HEK293 (cell line): Measurements from ENCODE around the gene OPA3.

Experiments used
- EGR2 ChIP-seq: fragments of 450-650 bp; formaldehyde crosslinking; IDR thresholded peaks from 2 replicates; pipeline ENCODE4 v1.5.1; 2016; ENCODE audit warnings: low read depth, missing biosample characterization, missing genetic modification characterization
- KLF7 ChIP-seq: fragments of 450-650 bp; formaldehyde crosslinking; IDR thresholded peaks from 2 replicates; pipeline ENCODE4 v1.5.1; 2016; ENCODE audit warnings: missing biosample characterization, missing genetic modification characterization, borderline replicate concordance
- SALL2 ChIP-seq: fragments of 450-650 bp; formaldehyde crosslinking; IDR thresholded peaks from 2 replicates; pipeline ENCODE4 v1.5.0; 2017; ENCODE audit warnings: missing biosample characterization, mild to moderate bottlenecking, missing genetic modification characterization, borderline replicate concordance
- SCRT1 ChIP-seq: fragments of 450-650 bp; formaldehyde crosslinking; IDR thresholded peaks from 2 replicates; pipeline ENCODE4 v1.5.1; 2016; ENCODE audit warnings: missing biosample characterization, missing genetic modification characterization, borderline replicate concordance
- SP3 ChIP-seq: fragments of 450-650 bp; formaldehyde crosslinking; IDR thresholded peaks from 2 replicates; pipeline ENCODE4 v1.5.1; 2016; ENCODE audit warnings: missing biosample characterization, missing genetic modification characterization
- SP7 ChIP-seq: fragments of 450-650 bp; formaldehyde crosslinking; IDR thresholded peaks from 2 replicates; pipeline ENCODE4 v1.5.1; 2016; ENCODE audit warnings: missing biosample characterization, missing genetic modification characterization
- YY2 ChIP-seq: fragments of 450-650 bp; formaldehyde crosslinking; IDR thresholded peaks from 2 replicates; pipeline ENCODE4 v1.5.1; 2016; ENCODE audit warnings: missing biosample characterization, missing genetic modification characterization
- ZBTB7A ChIP-seq: fragments of 450-650 bp; formaldehyde crosslinking; IDR thresholded peaks from 2 replicates; pipeline ENCODE4 v1.5.1; 2016; ENCODE audit warnings: low read depth, missing biosample characterization, missing genetic modification characterization
- ZFP37 ChIP-seq: fragments of 450-650 bp; formaldehyde crosslinking; IDR thresholded peaks from 2 replicates; pipeline ENCODE4 v1.5.1; 2016; ENCODE audit warnings: missing biosample characterization, missing genetic modification characterization
- ZNF112 ChIP-seq: fragments of 450-650 bp; formaldehyde crosslinking; IDR thresholded peaks from 2 replicates; pipeline ENCODE4 v1.5.0; 2017; ENCODE audit warnings: missing biosample characterization, missing genetic modification characterization
- ZNF24 ChIP-seq: fragments of 450-650 bp; formaldehyde crosslinking; IDR thresholded peaks from 2 replicates; pipeline ENCODE4 v1.5.1; 2016; ENCODE audit warnings: missing biosample characterization, missing genetic modification characterization
- ZNF248 ChIP-seq: fragments of 450-650 bp; formaldehyde crosslinking; IDR thresholded peaks from 2 replicates; pipeline ENCODE4 v1.5.1; 2017; ENCODE audit warnings: missing biosample characterization, missing genetic modification characterization
- ZNF292 ChIP-seq: fragments of 450-650 bp; formaldehyde crosslinking; IDR thresholded peaks from 2 replicates; pipeline ENCODE4 v1.5.1; 2016; ENCODE audit warnings: low read depth, missing biosample characterization, missing genetic modification characterization, borderline replicate concordance
- ZNF366 ChIP-seq: fragments of 450-650 bp; formaldehyde crosslinking; conservative IDR thresholded peaks from 2 replicates; pipeline ENCODE4 v1.5.1; 2016; ENCODE audit warnings: missing biosample characterization, missing genetic modification characterization
- ZNF521 ChIP-seq: fragments of 450-650 bp; formaldehyde crosslinking; IDR thresholded peaks from 2 replicates; pipeline ENCODE4 v1.5.1; 2017; ENCODE audit warnings: missing biosample characterization, mild to moderate bottlenecking, missing genetic modification characterization
- ZNF585B ChIP-seq: fragments of 450-650 bp; formaldehyde crosslinking; IDR thresholded peaks from 2 replicates; pipeline ENCODE4 v1.5.1; 2016; ENCODE audit warnings: missing biosample characterization, missing genetic modification characterization
- ZNF76 ChIP-seq: fragments of 450-650 bp; formaldehyde crosslinking; IDR thresholded peaks from 2 replicates; pipeline ENCODE4; 2016; ENCODE audit warnings: low read depth, missing biosample characterization, missing genetic modification characterization, borderline replicate concordance
- TF ChIP-seq, protein P1 (sequence below): fragments of 450-650 bp; formaldehyde crosslinking; IDR thresholded peaks from 2 replicates; pipeline ENCODE4 v1.5.1; 2016; ENCODE audit warnings: missing biosample characterization, missing genetic modification characterization
- TF ChIP-seq, protein P2 (sequence below): fragments of 450-650 bp; formaldehyde crosslinking; IDR thresholded peaks from 2 replicates; pipeline ENCODE4 v1.5.1; 2016; ENCODE audit warnings: missing biosample characterization, missing genetic modification characterization
- TF ChIP-seq, protein P3 (sequence below): fragments of 450-650 bp; formaldehyde crosslinking; IDR thresholded peaks from 2 replicates; pipeline ENCODE4 v1.5.1; 2016; ENCODE audit warnings: missing biosample characterization, missing genetic modification characterization
- TF ChIP-seq, protein P4 (sequence below): fragments of 450-650 bp; formaldehyde crosslinking; IDR thresholded peaks from 2 replicates; pipeline ENCODE4 v1.5.1; 2016; ENCODE audit warnings: missing biosample characterization, missing genetic modification characterization
- TF ChIP-seq, protein P5 (sequence below): fragments of 450-650 bp; formaldehyde crosslinking; IDR thresholded peaks from 2 replicates; pipeline ENCODE4 v1.5.1; 2016; ENCODE audit warnings: missing biosample characterization, missing genetic modification characterization, low read depth
- TF ChIP-seq, protein P6 (sequence below): fragments of 450-650 bp; formaldehyde crosslinking; IDR thresholded peaks from 2 replicates; pipeline ENCODE4 v1.5.1; 2016; ENCODE audit warnings: missing biosample characterization, missing genetic modification characterization, borderline replicate concordance
- TF ChIP-seq, protein P7 (sequence below): fragments of 450-650 bp; formaldehyde crosslinking; optimal IDR thresholded peaks from 2 replicates; pipeline ENCODE3; 2016; ENCODE audit warnings: missing biosample characterization, mild to moderate bottlenecking, missing genetic modification characterization

The OPA3 gene

DNA sequence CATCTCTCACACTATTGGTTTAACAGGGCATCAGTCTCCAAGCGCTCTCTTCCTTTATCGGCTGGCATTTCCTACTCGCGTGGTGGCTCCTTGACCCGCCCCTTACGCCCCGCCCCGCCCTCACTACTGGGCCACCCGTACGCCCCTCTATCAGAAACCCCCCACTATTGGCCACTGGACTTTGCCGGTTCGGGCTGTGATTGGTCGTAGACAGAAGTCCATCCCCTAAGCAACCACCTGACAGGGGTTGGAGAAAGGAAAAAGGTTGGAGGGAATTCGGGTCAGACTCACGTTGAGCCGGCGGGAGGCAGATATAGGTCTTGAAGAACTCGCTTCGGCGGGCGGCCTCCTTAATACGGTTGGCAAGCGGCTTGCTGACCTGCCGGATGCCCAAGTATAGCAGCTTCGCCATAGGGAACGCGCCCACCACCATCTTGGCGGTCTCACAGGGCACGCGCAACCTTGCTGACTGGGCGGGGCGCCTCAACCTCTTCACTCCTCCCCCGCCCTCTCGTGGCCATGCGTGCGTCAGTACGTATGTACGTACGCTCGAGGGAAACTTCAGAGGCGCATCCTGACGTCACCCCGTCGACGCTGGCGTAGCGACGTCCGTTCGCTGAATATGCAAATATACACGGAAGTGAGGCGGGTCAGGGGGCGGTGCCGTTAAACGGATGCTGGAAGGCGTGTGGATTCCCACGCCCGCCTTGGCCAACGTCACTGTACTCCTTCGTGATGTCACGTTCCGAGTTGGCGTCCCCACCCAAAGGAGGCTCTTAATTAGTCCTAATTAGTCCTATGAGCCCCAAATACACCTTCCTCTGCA lies at the start of gene OPA3 (continued):
- TF ChIP-seq, protein P1, sequence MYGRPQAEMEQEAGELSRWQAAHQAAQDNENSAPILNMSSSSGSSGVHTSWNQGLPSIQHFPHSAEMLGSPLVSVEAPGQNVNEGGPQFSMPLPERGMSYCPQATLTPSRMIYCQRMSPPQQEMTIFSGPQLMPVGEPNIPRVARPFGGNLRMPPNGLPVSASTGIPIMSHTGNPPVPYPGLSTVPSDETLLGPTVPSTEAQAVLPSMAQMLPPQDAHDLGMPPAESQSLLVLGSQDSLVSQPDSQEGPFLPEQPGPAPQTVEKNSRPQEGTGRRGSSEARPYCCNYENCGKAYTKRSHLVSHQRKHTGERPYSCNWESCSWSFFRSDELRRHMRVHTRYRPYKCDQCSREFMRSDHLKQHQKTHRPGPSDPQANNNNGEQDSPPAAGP (tag by site-specific recombination): no peak
- TF ChIP-seq ZNF76 (tag by site-specific recombination): peak; percentile 17; the same call in 1 of the 2 replicates
- peak; percentile 70 for TF ChIP-seq EGR2 (tag by site-specific recombination)
- TF ChIP-seq, protein P2, sequence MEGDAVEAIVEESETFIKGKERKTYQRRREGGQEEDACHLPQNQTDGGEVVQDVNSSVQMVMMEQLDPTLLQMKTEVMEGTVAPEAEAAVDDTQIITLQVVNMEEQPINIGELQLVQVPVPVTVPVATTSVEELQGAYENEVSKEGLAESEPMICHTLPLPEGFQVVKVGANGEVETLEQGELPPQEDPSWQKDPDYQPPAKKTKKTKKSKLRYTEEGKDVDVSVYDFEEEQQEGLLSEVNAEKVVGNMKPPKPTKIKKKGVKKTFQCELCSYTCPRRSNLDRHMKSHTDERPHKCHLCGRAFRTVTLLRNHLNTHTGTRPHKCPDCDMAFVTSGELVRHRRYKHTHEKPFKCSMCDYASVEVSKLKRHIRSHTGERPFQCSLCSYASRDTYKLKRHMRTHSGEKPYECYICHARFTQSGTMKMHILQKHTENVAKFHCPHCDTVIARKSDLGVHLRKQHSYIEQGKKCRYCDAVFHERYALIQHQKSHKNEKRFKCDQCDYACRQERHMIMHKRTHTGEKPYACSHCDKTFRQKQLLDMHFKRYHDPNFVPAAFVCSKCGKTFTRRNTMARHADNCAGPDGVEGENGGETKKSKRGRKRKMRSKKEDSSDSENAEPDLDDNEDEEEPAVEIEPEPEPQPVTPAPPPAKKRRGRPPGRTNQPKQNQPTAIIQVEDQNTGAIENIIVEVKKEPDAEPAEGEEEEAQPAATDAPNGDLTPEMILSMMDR (tag by site-specific recombination): peak; percentile 33; the same call in 1 of the 2 replicates
- TF ChIP-seq, protein P3, sequence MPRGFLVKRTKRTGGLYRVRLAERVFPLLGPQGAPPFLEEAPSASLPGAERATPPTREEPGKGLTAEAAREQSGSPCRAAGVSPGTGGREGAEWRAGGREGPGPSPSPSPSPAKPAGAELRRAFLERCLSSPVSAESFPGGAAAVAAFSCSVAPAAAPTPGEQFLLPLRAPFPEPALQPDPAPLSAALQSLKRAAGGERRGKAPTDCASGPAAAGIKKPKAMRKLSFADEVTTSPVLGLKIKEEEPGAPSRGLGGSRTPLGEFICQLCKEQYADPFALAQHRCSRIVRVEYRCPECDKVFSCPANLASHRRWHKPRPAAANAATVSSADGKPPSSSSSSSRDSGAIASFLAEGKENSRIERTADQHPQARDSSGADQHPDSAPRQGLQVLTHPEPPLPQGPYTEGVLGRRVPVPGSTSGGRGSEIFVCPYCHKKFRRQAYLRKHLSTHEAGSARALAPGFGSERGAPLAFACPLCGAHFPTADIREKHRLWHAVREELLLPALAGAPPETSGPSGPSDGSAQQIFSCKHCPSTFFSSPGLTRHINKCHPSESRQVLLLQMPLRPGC (tag by site-specific recombination): no peak
- TF ChIP-seq ZBTB7A (tag by site-specific recombination): no peak
- TF ChIP-seq, protein P4, sequence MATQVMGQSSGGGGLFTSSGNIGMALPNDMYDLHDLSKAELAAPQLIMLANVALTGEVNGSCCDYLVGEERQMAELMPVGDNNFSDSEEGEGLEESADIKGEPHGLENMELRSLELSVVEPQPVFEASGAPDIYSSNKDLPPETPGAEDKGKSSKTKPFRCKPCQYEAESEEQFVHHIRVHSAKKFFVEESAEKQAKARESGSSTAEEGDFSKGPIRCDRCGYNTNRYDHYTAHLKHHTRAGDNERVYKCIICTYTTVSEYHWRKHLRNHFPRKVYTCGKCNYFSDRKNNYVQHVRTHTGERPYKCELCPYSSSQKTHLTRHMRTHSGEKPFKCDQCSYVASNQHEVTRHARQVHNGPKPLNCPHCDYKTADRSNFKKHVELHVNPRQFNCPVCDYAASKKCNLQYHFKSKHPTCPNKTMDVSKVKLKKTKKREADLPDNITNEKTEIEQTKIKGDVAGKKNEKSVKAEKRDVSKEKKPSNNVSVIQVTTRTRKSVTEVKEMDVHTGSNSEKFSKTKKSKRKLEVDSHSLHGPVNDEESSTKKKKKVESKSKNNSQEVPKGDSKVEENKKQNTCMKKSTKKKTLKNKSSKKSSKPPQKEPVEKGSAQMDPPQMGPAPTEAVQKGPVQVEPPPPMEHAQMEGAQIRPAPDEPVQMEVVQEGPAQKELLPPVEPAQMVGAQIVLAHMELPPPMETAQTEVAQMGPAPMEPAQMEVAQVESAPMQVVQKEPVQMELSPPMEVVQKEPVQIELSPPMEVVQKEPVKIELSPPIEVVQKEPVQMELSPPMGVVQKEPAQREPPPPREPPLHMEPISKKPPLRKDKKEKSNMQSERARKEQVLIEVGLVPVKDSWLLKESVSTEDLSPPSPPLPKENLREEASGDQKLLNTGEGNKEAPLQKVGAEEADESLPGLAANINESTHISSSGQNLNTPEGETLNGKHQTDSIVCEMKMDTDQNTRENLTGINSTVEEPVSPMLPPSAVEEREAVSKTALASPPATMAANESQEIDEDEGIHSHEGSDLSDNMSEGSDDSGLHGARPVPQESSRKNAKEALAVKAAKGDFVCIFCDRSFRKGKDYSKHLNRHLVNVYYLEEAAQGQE: 0 out of 2 replicates have a peak, but pooled peaks have one; percentile 18
- TF ChIP-seq ZNF24 (tag by site-specific recombination): no peak
- no peak for TF ChIP-seq SALL2 (tag by site-specific recombination)
- no peak for TF ChIP-seq ZNF248 (tag by site-specific recombination)
- peak; percentile 48; the same call in 1 of the 2 replicates for TF ChIP-seq SCRT1 (tag by site-specific recombination)
- TF ChIP-seq YY2 (tag by site-specific recombination): peak; percentile 81
- TF ChIP-seq ZNF585B: no peak
- TF ChIP-seq, protein P5, sequence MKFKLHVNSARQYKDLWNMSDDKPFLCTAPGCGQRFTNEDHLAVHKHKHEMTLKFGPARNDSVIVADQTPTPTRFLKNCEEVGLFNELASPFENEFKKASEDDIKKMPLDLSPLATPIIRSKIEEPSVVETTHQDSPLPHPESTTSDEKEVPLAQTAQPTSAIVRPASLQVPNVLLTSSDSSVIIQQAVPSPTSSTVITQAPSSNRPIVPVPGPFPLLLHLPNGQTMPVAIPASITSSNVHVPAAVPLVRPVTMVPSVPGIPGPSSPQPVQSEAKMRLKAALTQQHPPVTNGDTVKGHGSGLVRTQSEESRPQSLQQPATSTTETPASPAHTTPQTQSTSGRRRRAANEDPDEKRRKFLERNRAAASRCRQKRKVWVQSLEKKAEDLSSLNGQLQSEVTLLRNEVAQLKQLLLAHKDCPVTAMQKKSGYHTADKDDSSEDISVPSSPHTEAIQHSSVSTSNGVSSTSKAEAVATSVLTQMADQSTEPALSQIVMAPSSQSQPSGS: peak; percentile 99
- TF ChIP-seq ZFP37 (tag by site-specific recombination): no peak
- TF ChIP-seq KLF7 (tag by site-specific recombination): no peak
- TF ChIP-seq ZNF292 (tag by site-specific recombination): no peak
- no peak for TF ChIP-seq ZNF112 (tag by site-specific recombination)
- TF ChIP-seq, protein P6, sequence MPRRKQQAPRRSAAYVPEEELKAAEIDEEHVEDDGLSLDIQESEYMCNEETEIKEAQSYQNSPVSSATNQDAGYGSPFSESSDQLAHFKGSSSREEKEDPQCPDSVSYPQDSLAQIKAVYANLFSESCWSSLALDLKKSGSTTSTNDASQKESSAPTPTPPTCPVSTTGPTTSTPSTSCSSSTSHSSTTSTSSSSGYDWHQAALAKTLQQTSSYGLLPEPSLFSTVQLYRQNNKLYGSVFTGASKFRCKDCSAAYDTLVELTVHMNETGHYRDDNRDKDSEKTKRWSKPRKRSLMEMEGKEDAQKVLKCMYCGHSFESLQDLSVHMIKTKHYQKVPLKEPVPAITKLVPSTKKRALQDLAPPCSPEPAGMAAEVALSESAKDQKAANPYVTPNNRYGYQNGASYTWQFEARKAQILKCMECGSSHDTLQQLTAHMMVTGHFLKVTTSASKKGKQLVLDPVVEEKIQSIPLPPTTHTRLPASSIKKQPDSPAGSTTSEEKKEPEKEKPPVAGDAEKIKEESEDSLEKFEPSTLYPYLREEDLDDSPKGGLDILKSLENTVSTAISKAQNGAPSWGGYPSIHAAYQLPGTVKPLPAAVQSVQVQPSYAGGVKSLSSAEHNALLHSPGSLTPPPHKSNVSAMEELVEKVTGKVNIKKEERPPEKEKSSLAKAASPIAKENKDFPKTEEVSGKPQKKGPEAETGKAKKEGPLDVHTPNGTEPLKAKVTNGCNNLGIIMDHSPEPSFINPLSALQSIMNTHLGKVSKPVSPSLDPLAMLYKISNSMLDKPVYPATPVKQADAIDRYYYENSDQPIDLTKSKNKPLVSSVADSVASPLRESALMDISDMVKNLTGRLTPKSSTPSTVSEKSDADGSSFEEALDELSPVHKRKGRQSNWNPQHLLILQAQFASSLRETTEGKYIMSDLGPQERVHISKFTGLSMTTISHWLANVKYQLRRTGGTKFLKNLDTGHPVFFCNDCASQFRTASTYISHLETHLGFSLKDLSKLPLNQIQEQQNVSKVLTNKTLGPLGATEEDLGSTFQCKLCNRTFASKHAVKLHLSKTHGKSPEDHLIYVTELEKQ (tag by site-specific recombination): no peak
- TF ChIP-seq, protein P7, sequence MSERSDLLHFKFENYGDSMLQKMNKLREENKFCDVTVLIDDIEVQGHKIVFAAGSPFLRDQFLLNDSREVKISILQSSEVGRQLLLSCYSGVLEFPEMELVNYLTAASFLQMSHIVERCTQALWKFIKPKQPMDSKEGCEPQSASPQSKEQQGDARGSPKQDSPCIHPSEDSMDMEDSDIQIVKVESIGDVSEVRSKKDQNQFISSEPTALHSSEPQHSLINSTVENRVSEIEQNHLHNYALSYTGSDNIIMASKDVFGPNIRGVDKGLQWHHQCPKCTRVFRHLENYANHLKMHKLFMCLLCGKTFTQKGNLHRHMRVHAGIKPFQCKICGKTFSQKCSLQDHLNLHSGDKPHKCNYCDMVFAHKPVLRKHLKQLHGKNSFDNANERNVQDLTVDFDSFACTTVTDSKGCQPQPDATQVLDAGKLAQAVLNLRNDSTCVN (tag by site-specific recombination): peak; percentile 85
- TF ChIP-seq SP3 (tag by site-specific recombination): peak; percentile 93
- TF ChIP-seq SP7 (tag by site-specific recombination): peak; percentile 66; the same call in 1 of the 2 replicates
- no peak for TF ChIP-seq ZNF366 (tag by site-specific recombination)
- TF ChIP-seq ZNF521 (tag by site-specific recombination): no peak
